HG02759 (cell line): ENCODE results near the gene ERG.

Experiments used
- ATAC-seq: cut with Tn5 transposase; IDR thresholded peaks from one replicate; pipeline ENCODE4 v1.9.1; 2021; ENCODE audit warnings: mild to moderate bottlenecking, moderate library complexity; ENCODE audit not compliant: unreplicated experiment

Gene ERG

GRCh38 chr21:38438462-38438893 lies 59.8 kb downstream of the ERG start:
- ATAC-seq, result no peak

- ATAC-seq, result no peak
Measured at GRCh38 chr21:38436341-38436740, 61.9 kb downstream of the ERG start.

- no peak for ATAC-seq
Measured at GRCh38 chr21:38434913-38435533, 63.3 kb downstream of the ERG start.

- no peak for ATAC-seq
Measured at GRCh38 chr21:38433471-38433870, 64.8 kb downstream of the ERG start.

GRCh38 chr21:38430401-38430984 lies 67.8 kb downstream of the ERG start:
- no peak for ATAC-seq

GRCh38 chr21:38429011-38429410 lies 69.3 kb downstream of the ERG start:
- ATAC-seq, result no peak

GRCh38 chr21:38428211-38428610 lies 70.1 kb downstream of the ERG start:
- no peak for ATAC-seq

GRCh38 chr21:38424305-38425019 lies 73.8 kb downstream of the ERG start:
- ATAC-seq, result no peak

- no peak for ATAC-seq
Measured at GRCh38 chr21:38422082-38422481, 76.2 kb downstream of the ERG start.

- no peak for ATAC-seq
Measured at GRCh38 chr21:38420140-38420539, 78.1 kb downstream of the ERG start.

- no peak for ATAC-seq
Measured at GRCh38 chr21:38417726-38418125, 80.6 kb downstream of the ERG start.

GRCh38 chr21:38416791-38417190 lies 81.5 kb downstream of the ERG start:
- no peak for ATAC-seq

- ATAC-seq, result no peak
Measured at GRCh38 chr21:38413958-38414548, 84.2 kb downstream of the ERG start.

- no peak for ATAC-seq
Measured at GRCh38 chr21:38410466-38410865, 87.8 kb downstream of the ERG start.

- no peak for ATAC-seq
Measured at GRCh38 chr21:38409907-38410306, 88.4 kb downstream of the ERG start.

GRCh38 chr21:38404177-38404576 lies 94.1 kb downstream of the ERG start:
- ATAC-seq, result no peak

- no peak for ATAC-seq
Measured at GRCh38 chr21:38402795-38403194, 95.5 kb downstream of the ERG start.

- no peak for ATAC-seq
Measured at GRCh38 chr21:38402291-38402690, 96.0 kb downstream of the ERG start.

GRCh38 chr21:38401191-38401926 lies 96.9 kb downstream of the ERG start:
- ATAC-seq, result no peak

GRCh38 chr21:38400195-38400919 lies 97.9 kb downstream of the ERG start:
- ATAC-seq, result no peak

- no peak for ATAC-seq
Measured at GRCh38 chr21:38399103-38399502, 99.2 kb downstream of the ERG start.
